GM23248 (cell line): ENCODE measurements around the gene CDC16. TPM values are rescaled to one million over a fixed set of nuclear protein-coding genes. Genes with fewer than 3 reads are reported as not detected.
"Not testable (repeated sequence)": the region's sequence is repeated elsewhere in the genome, so short reads cannot be mapped to it uniquely, and the experiment has no call there.

Source experiments
- DNase-seq: peaks from one replicate; pipeline ENCODE4 v3.0.0-alpha.2; 2015
- H2AFZ ChIP-seq: fragments of 200-600 bp; sonication (generic); 2 replicates; pipeline ENCODE4 v1.6.1; 2016; ENCODE audit warnings: antibody characterized with exemption
- H3F3A ChIP-seq: fragments of 200-600 bp; sonication (generic); 2 replicates; pipeline ENCODE4 v1.6.1; 2016; ENCODE audit warnings: mild to moderate bottlenecking, antibody characterized with exemption, mixed run types; ENCODE audit not compliant: insufficient read depth
- H3K27ac ChIP-seq: fragments of 200-600 bp; sonication (generic); 2 replicates; pipeline ENCODE4 v1.5.1; 2016; ENCODE audit warnings: mild to moderate bottlenecking
- H3K27me3 ChIP-seq: fragments of 200-600 bp; sonication (generic); replicated peaks from 2 replicates; pipeline ENCODE4 v1.6.1; 2016; ENCODE audit warnings: mild to moderate bottlenecking; ENCODE audit not compliant: insufficient read depth
- H3K36me3 ChIP-seq: fragments of 200-600 bp; sonication (generic); 2 replicates; pipeline ENCODE4 v1.6.1; 2016; ENCODE audit warnings: low read depth, mild to moderate bottlenecking
- H3K4me1 ChIP-seq: fragments of 200-600 bp; sonication (generic); 2 replicates; pipeline ENCODE4 v1.6.1; 2016; ENCODE audit warnings: mild to moderate bottlenecking; ENCODE audit not compliant: insufficient read depth
- H3K4me2 ChIP-seq: fragments of 200-600 bp; sonication (generic); one replicate; pipeline ENCODE4 v1.6.1; 2016; ENCODE audit warnings: mild to moderate bottlenecking; ENCODE audit not compliant: unreplicated experiment
- H3K4me3 ChIP-seq: fragments of 200-600 bp; sonication (generic); 2 replicates; pipeline ENCODE4 v1.5.1; 2016; ENCODE audit warnings: mild to moderate bottlenecking
- H3K79me2 ChIP-seq: fragments of 200-600 bp; sonication (generic); 2 replicates; pipeline ENCODE4 v1.6.1; 2016; ENCODE audit warnings: mild to moderate bottlenecking; ENCODE audit not compliant: insufficient read depth
- H3K9ac ChIP-seq: fragments of 200-600 bp; sonication (generic); 2 replicates; pipeline ENCODE4 v1.6.1; 2016; ENCODE audit warnings: mild to moderate bottlenecking
- H3K9me2 ChIP-seq: fragments of 200-600 bp; sonication (generic); 2 replicates; pipeline ENCODE4 v1.6.1; 2016; ENCODE audit warnings: mixed run types, mild to moderate bottlenecking, moderate library complexity; ENCODE audit not compliant: insufficient read depth
- H3K9me3 ChIP-seq: fragments of 200-600 bp; sonication (generic); one replicate; pipeline ENCODE4 v1.6.1; 2017; ENCODE audit warnings: low read depth
- H4K20me1 ChIP-seq: fragments of 200-600 bp; sonication (generic); 2 replicates; pipeline ENCODE4 v1.6.0; 2016; ENCODE audit not compliant: insufficient read depth
- EZH2 ChIP-seq: fragments of 200-600 bp; sonication (generic); IDR thresholded peaks from 2 replicates; pipeline ENCODE4 v1.6.1; 2018; ENCODE audit warnings: antibody characterized with exemption, mild to moderate bottlenecking; ENCODE audit not compliant: insufficient read depth, poor library complexity, severe bottlenecking
- EZH2phosphoT487 ChIP-seq: fragments of 200-600 bp; sonication (generic); IDR thresholded peaks from 2 replicates; pipeline ENCODE4 v1.6.1; 2018; ENCODE audit warnings: antibody characterized with exemption, moderate library complexity, mild to moderate bottlenecking, low read depth; ENCODE audit not compliant: insufficient read depth
- WGBS, 2 experiments: methylation state at CpG; one replicate each; pipeline ENCODE4 v1.1.6; 2015 to 2017; ENCODE audit warnings: low lambda C conversion rate in 2 of 2, low coverage in 1 of 2; ENCODE audit errors: missing lambda C conversion rate in 2 of 2; 5-methylcytosine and 5-hydroxymethylcytosine counted together
- in situ Hi-C: fragments of 300-500 bp; cut with MboI; formaldehyde crosslinking; loops from 2 replicates; pipeline ENCODE4 v1.15.0; 2020
- polyA plus RNA-seq: library from polyadenylated mRNA; unstranded; fragments of >200 nt; fragmentation: Nextera tagmentation; extraction: Ambion mirVana; gene quantifications from 2 replicates; pipeline ENCODE4 v1.2.1, GENCODE V29; 2016
- total RNA-seq: library from RNA; depleted of rRNA; stranded (reverse); fragments of >200 nt; shearing (Covaris generic); gene quantifications from 2 replicates; pipeline ENCODE4 v1.2.3, GENCODE V29; 2014

The CDC16 gene
- total and polyA plus RNA-seq, 2 experiments from 2014 or later = 60.2 to 80.0 TPM

DNA sequence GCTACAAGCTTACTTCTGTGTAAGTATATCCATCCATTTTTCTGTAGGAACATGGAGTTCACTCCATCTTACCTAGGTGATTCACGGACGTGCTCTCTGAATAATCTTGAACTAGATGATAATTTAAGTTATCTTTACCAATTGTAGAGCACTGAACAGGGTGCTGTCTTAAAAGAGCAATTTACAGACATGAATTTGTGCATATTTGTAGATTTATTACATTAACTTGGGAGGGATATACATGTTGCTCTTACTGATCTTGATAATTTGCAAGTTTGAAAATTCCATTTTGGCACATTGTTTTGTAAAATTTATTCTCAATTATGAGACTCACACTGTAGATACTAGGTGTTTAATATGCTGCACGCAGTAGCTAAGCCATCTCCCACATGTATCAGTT lies 9.3 kb downstream of the CDC16 start:
- no peak overlapping the region for H3K4me3 ChIP-seq
- H3K9ac ChIP-seq = no peak overlapping the region
- TF ChIP-seq EZH2phosphoT487 (no peak), EZH2 (no peak)
- no peaks in the 10 kb centered on the region for H3K9me3 ChIP-seq
- no peak overlapping the region for H3K4me2 ChIP-seq
- peaks cover 15% of the 10 kb centered on the region for H3K4me1 ChIP-seq
- DNase-seq = no peak
- H3K79me2 ChIP-seq = peaks cover 54% of the 10 kb centered on the region
- no peaks in the 10 kb centered on the region for H4K20me1 ChIP-seq
- in situ Hi-C loops = no loop called here
- H3K27ac ChIP-seq = no peak overlapping the region
- no peaks in the 10 kb centered on the region for H3K9me2 ChIP-seq
- H3F3A ChIP-seq = peaks cover 40% of the 10 kb centered on the region
- H3K27me3 ChIP-seq = no peaks in the 10 kb centered on the region
- H3K36me3 ChIP-seq = peaks cover 93% of the 10 kb centered on the region
- 87 to 89% methylated on average over 3 of the region's 3 CpGs for WGBS, 2 experiments
- no peak overlapping the region for H2AFZ ChIP-seq

DNA sequence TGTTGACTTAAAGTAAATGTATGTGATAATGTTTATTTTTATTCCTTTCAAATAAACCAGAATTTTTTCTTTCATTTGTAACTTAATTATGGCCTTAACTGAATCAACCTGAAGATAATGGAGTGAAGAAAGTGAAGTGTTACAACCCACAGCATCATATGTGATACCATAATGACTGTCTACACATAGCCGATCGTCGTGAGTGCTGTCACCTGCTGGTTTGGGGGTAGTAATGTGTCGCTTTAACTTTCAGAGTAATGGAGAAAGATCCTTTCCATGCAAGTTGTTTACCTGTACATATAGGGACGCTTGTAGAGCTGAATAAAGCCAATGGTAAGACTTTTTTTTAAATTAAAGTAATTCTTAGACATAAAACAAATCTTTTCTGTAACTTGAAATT lies 9.9 kb downstream of the CDC16 start:
- H3K4me1 ChIP-seq = peaks cover 15% of the 10 kb centered on the region
- TF ChIP-seq EZH2phosphoT487 = no peak
- TF ChIP-seq EZH2 = no peak
- no peak overlapping the region for H2AFZ ChIP-seq
- 95 to 97% methylated on average over 5 of the region's 5 CpGs for WGBS, 2 experiments
- in situ Hi-C loops = no loop called here
- no peaks in the 10 kb centered on the region for H3K27me3 ChIP-seq
- H3K4me2 ChIP-seq = no peak overlapping the region
- no peaks in the 10 kb centered on the region for H3K9me2 ChIP-seq
- H4K20me1 ChIP-seq = no peaks in the 10 kb centered on the region
- H3F3A ChIP-seq = peaks cover 40% of the 10 kb centered on the region
- H3K36me3 ChIP-seq = peaks cover 93% of the 10 kb centered on the region
- H3K4me3 ChIP-seq = no peak overlapping the region
- no peak for DNase-seq
- no peaks in the 10 kb centered on the region for H3K9me3 ChIP-seq
- no peak overlapping the region for H3K9ac ChIP-seq
- H3K27ac ChIP-seq = no peak overlapping the region
- H3K79me2 ChIP-seq = peaks cover 54% of the 10 kb centered on the region

DNA sequence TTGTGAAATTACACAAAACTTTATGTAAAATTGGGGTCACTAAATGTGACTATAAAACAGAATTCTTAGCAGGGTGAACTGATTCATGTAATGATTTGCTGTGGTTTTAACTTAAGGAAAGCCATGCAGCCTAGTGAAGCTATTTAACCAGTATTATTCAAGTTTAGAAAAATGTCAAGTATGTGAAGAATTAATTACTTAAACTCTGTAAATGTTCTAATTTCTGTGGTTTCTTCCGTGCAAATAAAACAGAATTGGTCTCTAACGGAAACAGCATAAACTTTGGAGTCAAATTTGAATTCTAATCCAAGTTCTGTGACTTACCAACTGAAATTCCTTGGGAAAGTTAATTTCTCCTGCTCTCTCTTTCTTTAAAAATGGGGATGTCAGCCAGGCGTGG lies 13.3 kb downstream of the CDC16 start:
- 39 to 49% methylated on average over 3 of the region's 3 CpGs for WGBS, 2 experiments
- Histone ChIP-seq H3K9me2 (no peaks in the 10 kb centered on the region), H3K9me3 (no peaks in the 10 kb centered on the region), H3K4me3 (no peak overlapping the region), H3K27me3 (no peaks in the 10 kb centered on the region), H4K20me1 (no peaks in the 10 kb centered on the region), H3K36me3 (peaks cover 76% of the 10 kb centered on the region), H2AFZ (no peak overlapping the region), H3K4me1 (peaks cover 15% of the 10 kb centered on the region), H3K79me2 (peaks cover 39% of the 10 kb centered on the region), H3K27ac (peak overlapping the region; percentile 78), H3K4me2 (peak overlapping the region; percentile 8), H3F3A (peaks cover 40% of the 10 kb centered on the region), H3K9ac (peak overlapping the region; percentile 44; the same call in 1 of the 2 replicates)
- peak; percentile 60 for DNase-seq
- in situ Hi-C loops = no loop called here
- no peak for TF ChIP-seq EZH2

DNA sequence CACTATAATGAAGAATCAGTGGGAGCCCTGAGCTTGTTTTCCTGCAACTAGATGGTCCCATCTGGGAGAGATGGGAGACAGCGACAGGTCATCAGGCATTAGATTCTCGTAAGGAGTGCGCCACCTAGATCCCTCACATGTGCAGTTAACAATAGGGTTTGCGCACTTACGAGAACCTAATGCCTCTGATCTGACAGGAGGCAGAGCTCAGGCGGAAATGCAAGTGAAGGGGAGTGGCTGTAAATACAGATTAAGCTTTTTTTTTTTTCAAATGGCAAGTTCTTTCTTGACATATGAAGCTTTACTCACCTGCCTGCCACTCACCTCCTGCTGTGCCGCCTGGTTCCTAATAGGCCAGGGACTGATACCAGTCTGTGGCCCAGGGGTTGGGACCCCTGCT lies 14.4 kb downstream of the CDC16 start:
- no peaks in the 10 kb centered on the region for H3K9me2 ChIP-seq
- H3K9ac ChIP-seq = no peak overlapping the region
- TF ChIP-seq EZH2 (no peak), EZH2phosphoT487 (no peak)
- in situ Hi-C loops = no loop called here
- H3K4me2 ChIP-seq = no peak overlapping the region
- peaks cover 66% of the 10 kb centered on the region for H3K36me3 ChIP-seq
- 97 to 98% methylated on average over 7 of the region's 7 CpGs for WGBS, 2 experiments
- no peaks in the 10 kb centered on the region for H3K9me3 ChIP-seq
- peaks cover 41% of the 10 kb centered on the region for H3K79me2 ChIP-seq
- H4K20me1 ChIP-seq = no peaks in the 10 kb centered on the region
- no peak overlapping the region for H2AFZ ChIP-seq
- no peak overlapping the region for H3K4me3 ChIP-seq
- H3K27ac ChIP-seq = peak overlapping the region; percentile 78; the same call in 1 of the 2 replicates
- DNase-seq = no peak
- H3K27me3 ChIP-seq = no peaks in the 10 kb centered on the region
- peaks cover 29% of the 10 kb centered on the region for H3F3A ChIP-seq
- H3K4me1 ChIP-seq = peaks cover 15% of the 10 kb centered on the region

DNA sequence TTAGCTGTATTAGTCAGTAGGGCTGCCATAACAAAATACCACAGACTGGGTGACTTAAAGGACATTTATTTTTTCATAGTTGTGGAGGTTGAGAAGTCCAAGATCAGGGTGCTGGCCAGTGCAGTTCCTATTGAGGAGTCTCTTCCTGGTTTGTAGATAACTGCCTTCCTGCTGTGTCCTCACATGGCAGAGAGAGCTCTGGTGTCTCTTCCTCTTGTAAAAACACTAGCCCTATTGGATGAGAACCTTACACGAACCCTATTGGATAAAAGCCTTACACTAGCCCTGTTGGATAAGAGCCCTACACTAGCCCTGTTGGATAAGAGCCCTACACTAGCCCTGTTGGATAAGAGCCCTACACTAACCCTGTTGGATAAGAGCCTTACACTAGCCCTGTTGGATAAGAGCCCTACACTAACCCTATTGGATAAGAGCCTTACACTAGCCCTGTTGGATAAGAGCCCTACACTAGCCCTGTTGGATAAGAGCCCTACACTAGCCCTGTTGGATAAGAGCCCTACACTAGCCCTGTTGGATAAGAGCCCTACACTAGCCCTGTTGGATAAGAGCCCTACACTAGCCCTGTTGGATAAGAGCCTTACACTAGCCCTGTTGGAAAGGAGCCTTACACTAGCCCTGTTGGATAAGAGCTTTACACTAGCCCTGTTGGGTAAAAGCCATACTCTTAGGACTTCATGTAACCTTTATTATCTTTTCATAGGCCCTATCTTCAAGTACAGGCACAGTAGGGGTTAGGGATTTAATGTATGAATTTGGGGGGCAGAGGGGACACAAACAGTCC lies 17.1 kb downstream of the CDC16 start:
- H2AFZ ChIP-seq, H3K4me2 ChIP-seq, DNase-seq, in situ Hi-C loops, H3K27me3 ChIP-seq, H3K4me3 ChIP-seq, H4K20me1 ChIP-seq, H3K27ac ChIP-seq, H3K9me2 ChIP-seq, H3K9me3 ChIP-seq, H3K9ac ChIP-seq: not testable (repeated sequence)
- peaks cover 48% of the 10 kb centered on the region for H3K79me2 ChIP-seq
- peaks cover 62% of the 10 kb centered on the region for H3K36me3 ChIP-seq
- H3K4me1 ChIP-seq = peaks cover 15% of the 10 kb centered on the region
- 50 to 79% methylated on average over 1 of the region's 1 CpG for WGBS, 2 experiments
- peaks cover 15% of the 10 kb centered on the region for H3F3A ChIP-seq
